Heart right ventricle (tissue), 16 donors: ENCODE results near the gene NEUROG3. TPM values are rescaled to one million over a fixed set of nuclear protein-coding genes. Genes with fewer than 3 reads are reported as not detected.

ENCODE experiments used
- ATAC-seq, 8 donors: fragments of 200-7000 bp; cut with Tn5 transposase; one replicate each; pipeline ENCODE4 v1.9.1; 2020; ENCODE audit warnings: mild to moderate bottlenecking in 8 of 8, moderate library complexity in 8 of 8, moderate number of reproducible peaks in 1 of 8
- DNase-seq, 2 donors: peaks; one replicate each; pipeline ENCODE4 v3.0.0-alpha.2; 2020
- H3K27ac ChIP-seq, 10 donors: fragments of 200-600 bp; sonication (generic) in 2 of 10; one replicate each; pipeline versions ENCODE4 v1.5.0 to v1.8.0; 2020 to 2022; ENCODE audit warnings: mild to moderate bottlenecking in 3 of 10
- H3K27me3 ChIP-seq, 7 donors: fragments of 200-600 bp; one replicate each; pipeline ENCODE4 v1.8.0; 2021 to 2022; ENCODE audit warnings: mild to moderate bottlenecking in 2 of 7
- H3K36me3 ChIP-seq, 9 donors: fragments of 200-600 bp; sonication (generic) in 1 of 9; one replicate each; pipeline versions ENCODE4 v1.5.0 to v1.8.0; 2020 to 2022; ENCODE audit warnings: mild to moderate bottlenecking in 2 of 9
- H3K4me1 ChIP-seq, 9 donors: fragments of 200-600 bp; sonication (generic) in 1 of 9; one replicate each; pipeline versions ENCODE4 v1.5.0 to v1.8.0; 2020 to 2022; ENCODE audit warnings: mild to moderate bottlenecking in 4 of 9
- H3K4me3 ChIP-seq, 10 donors: fragments of 200-600 bp; sonication (generic) in 2 of 10; one replicate each; pipeline versions ENCODE4 v1.5.0 to v1.8.0; 2020 to 2022; ENCODE audit warnings: mild to moderate bottlenecking in 7 of 10, moderate library complexity in 2 of 10
- H3K9me3 ChIP-seq, 11 donors: fragments of 200-600 bp in 10 of 11; sonication (generic) in 2 of 11; one replicate each; pipeline versions ENCODE4 v1.5.0 to v1.8.0; 2013 to 2022; ENCODE audit warnings: mild to moderate bottlenecking in 2 of 11, control low read depth in 1 of 11, moderate library complexity in 1 of 11
- WGBS, 2 donors: extraction: QIAGEN DNeasy Blood & Tissue Kit; methylation state at CpG; one replicate each; pipeline ENCODE4 v1.1.7; 2013; ENCODE audit warnings: inconsistent platforms in 1 of 2; 5-methylcytosine and 5-hydroxymethylcytosine counted together
- intact Hi-C, 10 donors: fragments of 100-400 bp; cut with DNase I; formaldehyde crosslinking; loops; one replicate each; pipeline versions ENCODE4 v1.11.1 to v1.14.2; 2022
- polyA plus RNA-seq, 2 donors: library from polyadenylated mRNA; stranded (reverse); fragments of 200-250 nt; gene quantifications; one replicate each; pipeline ENCODE4 v1.2.3, GENCODE V29; 2013
- total RNA-seq, 10 donors: library from RNA; stranded (reverse); fragmentation: NEBNext Ultra II Directional in 3 of 10; extraction: Animal tissue kit (Norgen Biotek cat#: 25700) in 3 of 10; gene quantifications; one replicate each; pipeline versions ENCODE4 v1.2.1 to v1.2.4, GENCODE V29; 2021 to 2023
- TF ChIP-seq, protein P1 (sequence below), 9 donors: fragments of 200-600 bp; sonication (generic) in 2 of 9; IDR thresholded peaks; one replicate each; pipeline versions ENCODE4 v1.5.0 to v1.8.0; 2021 to 2022; ENCODE audit warnings: antibody characterized with exemption in 9 of 9, mild to moderate bottlenecking in 5 of 9, moderate library complexity in 1 of 9
- donor health status: Arrhythmogenic right ventricular cardiomyopathy.
- donor health status: ischemic (EF 13 %, LVEDD 7.1; RV severe dilation, severe dysfunction).
- donor health status: healthy with polysubstance abuse.
- donor health status: DM: no; HTN: yes; CAD: no.
- donor health status: DM: no; HTN: no; CAD: no.
- donor health status: ischemic (EF 25% LVEDD 6.9; RV normal size, moderate dysfunction).
- donor health status: ischemic (EF 25% LVEDD 5.7; RV mildly dilated, moderate dysfunction).
- donor health status: healthy.
- donor health status: DM: yes; HTN: yes; CAD: no.
- donor health status: Ischemic cardiomyopathy.
- donor health status: ischemic (EF 35%, LVEDD 5.7; RV mildly dilated, moderate dysfunction).
- donor health status: nonischemic (EF 11% LVEDD 7.7; RV severe dilation, severe dysfunction).
- donor health status: DM: yes; HTN: yes; CAD: no.
- donor health status: PGD.
- donor health status: ischemic (EF 29% LVEDD 5.4; RV normal size, mild dysfunction).
- donor health status: nonischemic (EF 23%, LVEDD 6.1; RV moderate dilation, normal function).

NEUROG3 gene
- total and polyA plus RNA-seq, 12 donors, result 0.19 TPM; not detected in 11

DNA sequence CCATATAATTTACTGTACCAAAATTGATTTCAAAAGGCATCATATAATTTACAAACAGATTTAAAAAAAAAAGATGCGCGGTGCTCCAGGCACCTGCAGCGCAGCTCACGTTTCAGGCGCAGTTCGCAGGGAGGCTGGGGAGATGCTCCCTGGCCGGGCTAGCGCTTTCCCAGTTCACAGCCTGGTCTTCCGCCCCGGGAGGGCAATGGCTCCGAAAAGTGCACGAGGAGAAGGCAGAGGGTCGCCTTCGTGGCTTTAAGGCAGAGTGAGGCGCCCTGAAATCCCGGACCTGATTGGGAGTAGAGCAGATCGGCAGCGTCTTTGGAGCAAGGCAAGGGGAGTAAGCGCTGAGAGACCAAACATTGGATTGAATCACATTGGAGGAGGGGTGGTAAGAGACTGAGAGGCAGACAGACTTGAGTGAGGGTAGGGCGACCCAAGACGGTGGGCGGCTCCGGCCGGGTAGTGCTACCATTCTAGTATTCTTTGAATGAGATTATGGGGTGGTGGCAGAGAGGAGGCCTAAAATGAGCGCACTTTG, 1.5 kb downstream of the NEUROG3 start:
- Histone ChIP-seq H3K36me3 (no peaks in the 10 kb centered on the region), H3K27ac (no peak overlapping the region), H3K27me3 (peaks cover 28 to 100% (median 98%) of the 10 kb centered on the region in 7 donors), H3K4me3 (no peak overlapping the region), H3K4me1 (peaks cover 4 to 29% (median 20%) of the 10 kb centered on the region in 9 donors), H3K9me3 (no peaks in the 10 kb centered on the region)
- TF ChIP-seq, protein P1, sequence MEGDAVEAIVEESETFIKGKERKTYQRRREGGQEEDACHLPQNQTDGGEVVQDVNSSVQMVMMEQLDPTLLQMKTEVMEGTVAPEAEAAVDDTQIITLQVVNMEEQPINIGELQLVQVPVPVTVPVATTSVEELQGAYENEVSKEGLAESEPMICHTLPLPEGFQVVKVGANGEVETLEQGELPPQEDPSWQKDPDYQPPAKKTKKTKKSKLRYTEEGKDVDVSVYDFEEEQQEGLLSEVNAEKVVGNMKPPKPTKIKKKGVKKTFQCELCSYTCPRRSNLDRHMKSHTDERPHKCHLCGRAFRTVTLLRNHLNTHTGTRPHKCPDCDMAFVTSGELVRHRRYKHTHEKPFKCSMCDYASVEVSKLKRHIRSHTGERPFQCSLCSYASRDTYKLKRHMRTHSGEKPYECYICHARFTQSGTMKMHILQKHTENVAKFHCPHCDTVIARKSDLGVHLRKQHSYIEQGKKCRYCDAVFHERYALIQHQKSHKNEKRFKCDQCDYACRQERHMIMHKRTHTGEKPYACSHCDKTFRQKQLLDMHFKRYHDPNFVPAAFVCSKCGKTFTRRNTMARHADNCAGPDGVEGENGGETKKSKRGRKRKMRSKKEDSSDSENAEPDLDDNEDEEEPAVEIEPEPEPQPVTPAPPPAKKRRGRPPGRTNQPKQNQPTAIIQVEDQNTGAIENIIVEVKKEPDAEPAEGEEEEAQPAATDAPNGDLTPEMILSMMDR (IDR thresholded peaks at IDR 0.05), result no peak
- DNase-seq (no peak), ATAC-seq (no peak)
- intact Hi-C loops, result no loop called here
- WGBS, 2 donors, result 2% methylated on average over 25 of the region's 25 CpGs

DNA sequence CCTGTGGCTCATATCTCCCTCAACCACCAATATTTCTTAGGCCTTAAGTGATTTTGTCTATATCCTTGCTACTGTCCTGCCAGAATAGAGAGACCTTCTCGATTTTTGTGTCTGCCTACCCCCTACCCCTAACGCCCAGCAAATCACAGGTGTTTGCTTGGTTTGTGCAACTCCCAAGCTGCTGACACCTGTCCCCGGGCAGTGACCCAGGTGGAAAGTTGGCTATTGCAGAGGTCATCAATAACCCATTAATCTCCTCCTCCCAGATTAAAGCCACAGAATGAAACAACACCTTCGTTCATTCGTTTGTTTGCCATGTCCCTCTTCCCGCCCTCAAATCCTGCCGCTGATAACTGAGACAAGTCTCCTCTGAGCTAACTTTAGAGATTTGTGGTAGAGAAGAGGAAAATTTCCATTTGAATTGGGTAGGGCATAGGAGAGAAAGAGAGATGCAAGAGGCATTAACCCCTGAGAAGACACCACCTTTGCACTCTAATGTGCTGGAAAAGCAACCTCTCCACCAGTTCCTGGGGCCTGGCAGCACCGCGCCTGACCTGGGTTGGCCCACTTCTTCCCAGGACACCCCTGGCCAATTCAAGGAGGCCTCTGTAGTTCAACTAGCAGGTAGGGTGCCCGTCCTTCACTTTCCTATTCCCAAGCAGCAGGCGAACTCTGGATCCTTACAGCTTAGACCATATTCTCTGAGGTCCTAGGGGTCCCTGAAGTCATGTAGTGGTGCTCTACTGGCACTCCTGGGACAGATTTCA, 3.0 kb downstream of the NEUROG3 start:
- no peak overlapping the region for H3K27ac ChIP-seq
- intact Hi-C loops, result no loop called here
- WGBS, 2 donors, result 2% methylated on average over 11 of the region's 11 CpGs
- H3K4me3 ChIP-seq, result no peak overlapping the region
- H3K36me3 ChIP-seq, result no peaks in the 10 kb centered on the region
- ATAC-seq (no peak), DNase-seq (no peak)
- peaks cover 4 to 29% (median 20%) of the 10 kb centered on the region in 9 donors for H3K4me1 ChIP-seq
- TF ChIP-seq, protein P1 (IDR thresholded peaks at IDR 0.05), result no peak
- H3K9me3 ChIP-seq, result no peaks in the 10 kb centered on the region
- H3K27me3 ChIP-seq, result peaks cover 28 to 100% (median 98%) of the 10 kb centered on the region in 7 donors

DNA sequence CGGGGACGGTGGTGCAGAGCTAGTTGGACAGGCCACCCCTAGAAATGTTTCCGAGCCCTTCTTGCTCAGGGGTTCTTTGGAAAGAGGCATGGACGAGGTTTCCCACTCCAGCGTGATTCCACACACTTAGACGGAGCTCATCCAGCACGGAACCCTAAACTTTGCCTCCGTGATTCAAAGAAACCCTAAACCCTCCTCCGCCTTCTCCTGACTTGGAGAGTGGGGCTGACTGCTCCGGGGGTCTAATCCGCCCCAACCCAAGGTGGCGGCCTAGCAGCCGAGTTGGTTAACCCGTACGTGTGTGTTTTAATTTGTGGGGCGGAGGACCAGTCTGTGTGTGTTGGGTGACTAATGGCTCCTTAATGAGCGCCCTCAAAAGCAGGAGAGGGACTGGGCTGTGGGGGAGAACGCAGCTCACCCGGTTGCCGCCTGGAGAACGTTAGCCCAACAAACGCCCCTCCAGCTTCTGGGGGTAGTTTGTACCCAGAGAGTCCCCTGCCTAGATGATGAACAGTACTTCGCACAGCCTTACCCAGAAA, 3.8 kb downstream of the NEUROG3 start:
- WGBS, 2 donors, result 3 to 4% methylated on average over 23 of the region's 23 CpGs
- ATAC-seq (no peak), DNase-seq (no peak)
- H3K36me3 ChIP-seq, result no peaks in the 10 kb centered on the region
- TF ChIP-seq, protein P1 (IDR thresholded peaks at IDR 0.05), result no peak
- H3K4me1 ChIP-seq, result peaks cover 4 to 27% (median 20%) of the 10 kb centered on the region in 9 donors
- H3K9me3 ChIP-seq, result no peaks in the 10 kb centered on the region
- H3K27ac ChIP-seq, result no peak overlapping the region
- no peak overlapping the region for H3K4me3 ChIP-seq
- intact Hi-C loops, result no loop called here
- H3K27me3 ChIP-seq, result peaks cover 28 to 99% (median 98%) of the 10 kb centered on the region in 7 donors

DNA sequence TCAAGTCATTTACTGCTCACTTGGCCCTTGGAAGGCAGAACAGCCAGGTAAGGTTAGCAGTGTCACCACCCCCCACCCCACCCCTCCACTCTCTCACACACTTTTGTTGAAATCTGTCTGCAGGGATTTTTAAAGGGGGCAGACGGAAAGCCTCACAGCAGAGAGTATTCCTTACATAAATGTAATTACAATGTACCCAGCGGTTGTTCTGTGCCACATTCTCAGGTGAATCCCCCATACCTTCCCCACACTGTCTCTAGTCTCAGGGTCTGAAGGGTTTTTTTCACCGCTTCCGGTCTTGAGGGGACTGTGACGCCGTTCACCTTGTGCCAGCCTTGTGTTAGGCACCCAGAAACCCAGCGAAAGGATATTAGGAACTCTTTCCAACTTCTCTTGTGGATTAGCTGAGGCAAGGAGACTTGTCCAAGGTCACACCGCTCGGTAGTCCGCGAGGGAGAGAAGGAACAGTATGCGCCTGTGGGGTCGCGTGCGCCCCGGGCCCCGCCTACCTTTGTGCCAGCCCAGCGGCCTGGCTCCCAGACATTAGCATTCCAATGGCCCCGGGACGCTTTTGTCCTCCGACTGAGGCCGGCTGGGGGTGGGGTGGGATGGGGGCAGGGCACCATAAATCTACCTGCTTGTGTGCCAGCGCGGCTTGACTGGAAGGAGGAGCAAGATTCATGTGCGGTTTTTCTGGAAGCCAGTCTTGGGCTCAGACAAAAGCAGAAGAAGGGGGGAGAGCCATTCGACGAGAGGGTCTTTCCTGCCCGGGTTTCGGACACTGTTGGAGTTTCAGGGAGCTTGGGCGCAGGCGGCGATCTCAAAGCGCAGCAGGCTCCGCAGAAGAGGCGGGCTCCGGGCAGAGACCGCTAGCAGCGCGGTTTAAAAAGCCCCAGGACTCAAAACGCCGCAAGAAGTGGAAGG, 4.5 kb downstream of the NEUROG3 start:
- Histone ChIP-seq H3K27me3 (peaks cover 21 to 99% (median 95%) of the 10 kb centered on the region in 7 donors), H3K4me1 (peaks cover 4 to 22% (median 17%) of the 10 kb centered on the region in 9 donors), H3K36me3 (no peaks in the 10 kb centered on the region), H3K9me3 (no peaks in the 10 kb centered on the region), H3K4me3 (no peak overlapping the region), H3K27ac (no peak overlapping the region)
- DNase-seq (no peak), ATAC-seq (no peak)
- 4% methylated on average over 41 of the region's 41 CpGs for WGBS, 2 donors
- intact Hi-C loops, result no loop called here
- TF ChIP-seq, protein P1 (IDR thresholded peaks at IDR 0.05), result no peak
